Esophagus squamous epithelium (tissue), 4 donors: ENCODE data around the gene APOBEC3G.

ENCODE experiments used
- POLR2A ChIP-seq, 4 donors: fragments of 450-650 bp; IDR thresholded peaks; one replicate each; pipeline ENCODE4 v1.6.1; 2017; ENCODE audit warnings: antibody characterized with exemption in 4 of 4, mild to moderate bottlenecking in 4 of 4, moderate library complexity in 3 of 4
- TF ChIP-seq, protein P1 (sequence below), 6 experiments: fragments of 450-650 bp in 4 of 6; fragments of 200-600 bp in 2 of 6; sonication (generic) in 2 of 6; IDR thresholded peaks; one replicate each; pipeline ENCODE4 v1.5.1; 2016 to 2019; ENCODE audit warnings: antibody characterized with exemption in 6 of 6, mild to moderate bottlenecking in 4 of 6, moderate library complexity in 4 of 6

DNA sequence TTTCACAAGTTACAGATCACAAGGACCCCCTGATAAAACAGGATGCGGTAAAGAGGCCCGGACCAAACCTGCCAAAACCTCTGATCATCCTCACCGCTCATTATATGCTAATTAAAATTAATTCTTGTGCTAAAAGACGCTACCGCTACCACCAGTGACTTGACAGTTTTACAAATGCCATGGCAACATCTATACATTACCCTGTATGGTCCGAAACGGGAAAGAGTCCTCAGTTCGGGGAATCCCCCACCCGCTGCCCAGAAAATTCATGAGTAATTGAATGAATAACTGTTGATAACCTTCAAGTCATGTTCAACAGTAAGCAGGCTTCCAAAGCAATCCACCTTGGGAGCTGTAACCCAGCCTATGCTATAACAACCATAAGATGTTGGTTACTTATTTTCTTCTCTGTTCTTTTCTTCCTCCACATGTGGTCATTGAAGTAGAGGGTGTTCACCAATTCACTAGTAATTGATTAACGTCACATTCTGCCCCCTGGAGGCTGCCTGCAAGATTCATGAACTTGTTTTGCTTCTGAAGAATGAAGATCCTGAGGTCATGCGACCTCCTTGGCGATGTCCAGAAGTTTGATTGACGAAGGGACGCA, 40.6 kb downstream of the APOBEC3G start:
- TF ChIP-seq, protein P1, sequence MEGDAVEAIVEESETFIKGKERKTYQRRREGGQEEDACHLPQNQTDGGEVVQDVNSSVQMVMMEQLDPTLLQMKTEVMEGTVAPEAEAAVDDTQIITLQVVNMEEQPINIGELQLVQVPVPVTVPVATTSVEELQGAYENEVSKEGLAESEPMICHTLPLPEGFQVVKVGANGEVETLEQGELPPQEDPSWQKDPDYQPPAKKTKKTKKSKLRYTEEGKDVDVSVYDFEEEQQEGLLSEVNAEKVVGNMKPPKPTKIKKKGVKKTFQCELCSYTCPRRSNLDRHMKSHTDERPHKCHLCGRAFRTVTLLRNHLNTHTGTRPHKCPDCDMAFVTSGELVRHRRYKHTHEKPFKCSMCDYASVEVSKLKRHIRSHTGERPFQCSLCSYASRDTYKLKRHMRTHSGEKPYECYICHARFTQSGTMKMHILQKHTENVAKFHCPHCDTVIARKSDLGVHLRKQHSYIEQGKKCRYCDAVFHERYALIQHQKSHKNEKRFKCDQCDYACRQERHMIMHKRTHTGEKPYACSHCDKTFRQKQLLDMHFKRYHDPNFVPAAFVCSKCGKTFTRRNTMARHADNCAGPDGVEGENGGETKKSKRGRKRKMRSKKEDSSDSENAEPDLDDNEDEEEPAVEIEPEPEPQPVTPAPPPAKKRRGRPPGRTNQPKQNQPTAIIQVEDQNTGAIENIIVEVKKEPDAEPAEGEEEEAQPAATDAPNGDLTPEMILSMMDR (IDR thresholded peaks at IDR 0.05), result peak in 5 of 6 experiments; percentile 42 to 60 (median 57)
- no peak for TF ChIP-seq POLR2A (IDR thresholded peaks at IDR 0.05)
